CD4-positive, alpha-beta memory T cell (primary cell): ENCODE results near the gene MPRIP. TPM values are rescaled to one million over a fixed set of nuclear protein-coding genes. Genes with fewer than 3 reads are reported as not detected.

ENCODE experiments used
- CTCF ChIA-PET: fragments of 350-600 bp; sonication (Branson Sonifier 250); formaldehyde crosslinking; loops from one replicate; lab custom pipeline; 2021; ENCODE audit warnings: inconsistent platforms; ENCODE audit not compliant: partially characterized antibody; lab: Charles Lee
- POLR2A ChIA-PET: fragments of 350-600 bp; sonication (Branson Sonifier 250); formaldehyde crosslinking; loops from one replicate; lab custom pipeline; 2021; ENCODE audit not compliant: partially characterized antibody; lab: Charles Lee
- DNase-seq, 5 donors: peaks; one replicate each; pipeline versions ENCODE4 v3.0.0 to v3.0.0-alpha.2; 2020 to 2022; ENCODE audit warnings: mixed read lengths in 1 of 5
- H3K27ac ChIP-seq: one replicate; pipeline ENCODE4 v1.7.0; 2013; ENCODE audit warnings: low read depth, low read length
- H3K27me3 ChIP-seq: 2 replicates; pipeline ENCODE4 v1.7.0; 2013; ENCODE audit warnings: mild to moderate bottlenecking, low read length, moderate library complexity; ENCODE audit not compliant: insufficient read depth
- H3K36me3 ChIP-seq: 2 replicates; pipeline ENCODE4 v1.7.0; 2013; ENCODE audit warnings: mild to moderate bottlenecking, low read length, moderate library complexity; ENCODE audit not compliant: insufficient read depth
- H3K4me1 ChIP-seq: 2 replicates; pipeline ENCODE4 v1.7.0; 2013; ENCODE audit warnings: mild to moderate bottlenecking, low read length, moderate library complexity; ENCODE audit not compliant: insufficient read depth
- H3K4me3 ChIP-seq, 2 donors: one replicate each; pipeline ENCODE4 v1.7.0; 2013; ENCODE audit warnings: low read length in 2 of 2, mild to moderate bottlenecking in 1 of 2
- H3K9me3 ChIP-seq, 2 donors: one replicate each; pipeline ENCODE4 v1.7.0; 2013; ENCODE audit warnings: low read length in 2 of 2, control low read depth in 1 of 2; ENCODE audit not compliant: control insufficient read depth in 1 of 2
- H3K27ac Mint-ChIP-seq, 7 donors: one replicate each; pipeline ENCODE4 v1.8.0; 2020 to 2021; ENCODE audit warnings: mixed read lengths in 7 of 7, mild to moderate bottlenecking in 6 of 7, inconsistent platforms in 3 of 7, moderate library complexity in 3 of 7
- H3K27me3 Mint-ChIP-seq, 2 donors: one replicate each; pipeline ENCODE4 v1.8.0; 2020 to 2021; ENCODE audit warnings: mixed read lengths in 2 of 2
- H3K36me3 Mint-ChIP-seq, 2 donors: one replicate each; pipeline ENCODE4 v1.8.0; 2020 to 2021; ENCODE audit warnings: mixed read lengths in 2 of 2, inconsistent platforms in 1 of 2, mild to moderate bottlenecking in 1 of 2
- H3K4me1 Mint-ChIP-seq, 4 donors: one replicate each; pipeline ENCODE4 v1.8.0; 2020 to 2021; ENCODE audit warnings: mixed read lengths in 4 of 4, mild to moderate bottlenecking in 1 of 4
- H3K4me3 Mint-ChIP-seq, 8 donors: one replicate each; pipeline ENCODE4 v1.8.0; 2020 to 2021; ENCODE audit warnings: mixed read lengths in 8 of 8, mild to moderate bottlenecking in 7 of 8, moderate library complexity in 6 of 8, inconsistent platforms in 3 of 8
- H3K9me3 Mint-ChIP-seq, 8 donors: one replicate each; pipeline ENCODE4 v1.8.0; 2020 to 2021; ENCODE audit warnings: mixed read lengths in 8 of 8, mild to moderate bottlenecking in 5 of 8, inconsistent platforms in 3 of 8, moderate library complexity in 1 of 8
- intact Hi-C: fragments of 100-400 bp; cut with micrococcal nuclease; formaldehyde crosslinking; loops from one replicate; pipeline ENCODE4 v1.15.1; 2023
- polyA plus RNA-seq, 2 donors: library from polyadenylated mRNA; unstranded; fragments of 300-500 nt; fragmentation: Illumina TruSeq; gene quantifications; one replicate each; pipeline ENCODE4 v1.2.3, GENCODE V29; 2021
- total RNA-seq, 2 experiments: library from RNA; stranded (reverse); gene quantifications; one replicate each; pipeline ENCODE4 v1.2.3, GENCODE V29; 2021

MPRIP gene
- total and polyA plus RNA-seq, 4 experiments from 2014 or later: 48.4 to 255 (median 152) TPM

DNA sequence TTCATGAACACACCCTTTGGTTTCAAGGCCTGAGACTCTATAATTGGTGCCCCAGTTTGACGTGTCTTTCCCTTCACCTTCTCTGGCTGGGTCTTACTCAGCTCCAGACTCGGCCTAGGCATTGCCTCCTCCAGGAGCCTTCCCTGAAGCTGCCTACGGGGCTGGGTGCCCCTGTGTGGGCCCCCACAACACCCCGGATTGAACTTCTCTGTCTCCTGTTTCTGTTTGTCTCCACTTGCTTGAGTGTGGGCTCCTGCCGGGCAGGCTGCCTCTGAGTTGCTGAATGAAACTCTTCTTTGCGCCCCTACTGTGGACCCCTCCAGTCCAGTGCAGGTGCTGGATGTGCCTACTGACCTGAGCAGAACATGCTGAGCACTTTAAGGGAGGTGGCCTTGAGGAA is 2.3 kb upstream of the MPRIP start:
- no peak for DNase-seq
- H3K27ac ChIP-seq: no peak overlapping the region
- CTCF ChIA-PET: no interaction called here
- H3K9me3 ChIP-seq: no peaks in the 10 kb centered on the region
- intact Hi-C loops: loop anchor here (5.0 kb wide), 1 partner anchor 77 kb away; no protein-coding TSS in a partner anchor
- no peaks in the 10 kb centered on the region for H3K36me3 ChIP-seq
- H3K4me1 ChIP-seq: peaks cover 24% of the 10 kb centered on the region
- POLR2A ChIA-PET: no interaction called here
- H3K9me3 Mint-ChIP-seq: no peaks in the 10 kb centered on the region
- no peaks in the 10 kb centered on the region for H3K27me3 ChIP-seq
- H3K4me3 ChIP-seq: no peak overlapping the region
- peaks cover 0 to 5% of the 10 kb centered on the region in 2 donors for H3K36me3 Mint-ChIP-seq
- H3K27ac Mint-ChIP-seq: peak overlapping the region in 1 of 7 donors; percentile 59
- H3K27me3 Mint-ChIP-seq: no peaks in the 10 kb centered on the region
- peaks cover 23 to 29% (median 26%) of the 10 kb centered on the region in 4 donors for H3K4me1 Mint-ChIP-seq
- peak overlapping the region in 1 of 8 donors; percentile 26 for H3K4me3 Mint-ChIP-seq

DNA sequence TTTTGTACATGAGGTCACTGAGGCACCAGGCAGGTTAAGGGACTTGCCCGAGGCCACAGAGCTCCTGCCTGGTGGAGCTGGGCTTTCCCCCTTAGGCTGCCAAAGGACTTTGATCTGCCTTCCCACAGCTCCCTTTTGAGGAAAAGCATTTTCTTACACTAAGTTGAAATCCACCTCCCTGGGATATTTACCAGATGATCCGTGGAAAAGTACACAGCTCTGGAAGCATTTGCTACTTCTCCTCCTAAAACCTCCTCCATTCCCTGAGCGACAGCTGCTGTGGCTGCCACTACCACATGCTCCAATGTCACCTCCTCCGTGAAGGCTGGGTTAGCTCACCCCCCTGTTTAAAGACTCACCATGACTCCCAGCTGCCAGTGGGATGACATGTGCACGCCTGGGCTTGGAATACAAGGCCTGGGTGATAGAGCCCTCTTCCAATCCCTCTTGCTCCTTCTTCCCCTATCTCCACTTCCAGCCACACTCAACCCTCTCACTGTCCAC is 1.2 kb upstream of the MPRIP start:
- H3K4me3 Mint-ChIP-seq: peak overlapping the region; percentile 8 to 81 (median 58)
- peak overlapping the region in 3 of 7 donors; percentile 30 to 87 (median 74) for H3K27ac Mint-ChIP-seq
- intact Hi-C loops: loop anchor here (5.0 kb wide), 1 partner anchor 76 kb away; no protein-coding TSS in a partner anchor
- ChIA-PET CTCF (interaction anchor here (0.8 to 1.5 kb wide), 5 partner anchors 13 to 84 kb away, joined by 3 to 4 read pairs (median 3); no protein-coding TSS in a partner anchor), POLR2A (interaction anchor here (0.9 to 2.3 kb wide), 5 partner anchors 9 to 160 kb away, joined by 3 to 12 read pairs (median 3); no protein-coding TSS in a partner anchor)
- no peak overlapping the region for H3K4me3 ChIP-seq
- H3K36me3 Mint-ChIP-seq: peaks cover 0 to 6% of the 10 kb centered on the region in 2 donors
- peaks cover 31 to 41% (median 37%) of the 10 kb centered on the region in 4 donors for H3K4me1 Mint-ChIP-seq
- peaks cover 35% of the 10 kb centered on the region for H3K4me1 ChIP-seq
- H3K27me3 Mint-ChIP-seq: no peaks in the 10 kb centered on the region
- no peak overlapping the region for H3K27ac ChIP-seq
- H3K9me3 ChIP-seq: no peaks in the 10 kb centered on the region
- no peak for DNase-seq
- H3K9me3 Mint-ChIP-seq: no peaks in the 10 kb centered on the region
- H3K27me3 ChIP-seq: no peaks in the 10 kb centered on the region
- no peaks in the 10 kb centered on the region for H3K36me3 ChIP-seq

- Histone ChIP-seq H3K27me3 (no peaks in the 10 kb centered on the region), H3K36me3 (no peaks in the 10 kb centered on the region), H3K9me3 (no peaks in the 10 kb centered on the region), H3K4me3 (peak overlapping the region; percentile 65 to 78), H3K27ac (peak overlapping the region; percentile 50), H3K4me1 (peaks cover 42% of the 10 kb centered on the region)
- Mint-ChIP-seq H3K27me3 (no peaks in the 10 kb centered on the region), H3K4me1 (peaks cover 34 to 48% (median 42%) of the 10 kb centered on the region in 4 donors), H3K9me3 (no peaks in the 10 kb centered on the region), H3K27ac (peak overlapping the region in 5 of 7 donors; percentile 30 to 87 (median 60)), H3K4me3 (peak overlapping the region; percentile 53 to 81 (median 74)), H3K36me3 (peaks cover 0 to 7% of the 10 kb centered on the region in 2 donors)
- ChIA-PET POLR2A (interaction anchor here (0.9 to 2.3 kb wide), 11 partner anchors 8 to 264 kb away, joined by 3 to 12 read pairs (median 4); partner anchors contain the start of gene FLCN), CTCF (interaction anchor here (0.7 to 1.5 kb wide), 6 partner anchors 12 to 84 kb away, joined by 3 to 4 read pairs (median 3); no protein-coding TSS in a partner anchor)
- peak; percentile 94 to 97 (median 96) for DNase-seq
- intact Hi-C loops: loop anchor here (1.0 to 5.0 kb wide), 3 partner anchors 25 to 195 kb away; partner anchors contain the start of gene FLCN
These were observed 480 bp upstream of the MPRIP start for GRCh38 chr17:17041571-17042383.

DNA sequence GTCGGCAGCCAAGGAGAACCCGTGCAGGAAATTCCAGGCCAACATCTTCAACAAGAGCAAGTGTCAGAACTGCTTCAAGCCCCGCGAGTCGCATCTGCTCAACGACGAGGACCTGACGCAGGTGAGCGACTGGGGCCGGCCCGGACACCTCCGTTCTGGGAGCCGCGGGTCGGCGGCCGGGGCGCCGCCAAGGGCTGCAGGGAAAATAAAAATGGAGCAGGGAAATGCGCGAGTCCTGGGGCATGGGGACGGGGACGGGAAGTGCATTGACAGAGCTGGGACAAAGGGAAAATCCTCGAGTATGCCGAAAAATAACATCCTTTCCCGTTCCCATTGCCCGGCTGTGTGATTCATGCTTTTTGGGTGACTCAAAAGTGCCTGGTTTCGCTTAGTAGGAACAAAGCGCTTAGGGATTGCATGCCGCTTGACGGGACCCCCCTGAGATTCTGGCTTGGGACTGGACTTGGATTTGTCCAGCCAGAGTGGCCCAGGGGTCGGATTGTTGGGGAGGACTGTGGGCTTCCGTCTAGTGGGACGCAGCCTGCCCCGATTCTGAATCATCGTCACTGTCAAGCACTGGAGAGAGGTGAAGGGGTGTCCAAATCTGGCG is 699 bp downstream of the MPRIP start:
- Mint-ChIP-seq H3K4me3 (peak overlapping the region; percentile 90 to 98 (median 95)), H3K27me3 (no peaks in the 10 kb centered on the region), H3K9me3 (no peaks in the 10 kb centered on the region), H3K27ac (peak overlapping the region; percentile 83 to 95 (median 93)), H3K36me3 (peaks cover 0 to 7% of the 10 kb centered on the region in 2 donors), H3K4me1 (peaks cover 41 to 59% (median 52%) of the 10 kb centered on the region in 4 donors)
- ChIA-PET POLR2A (interaction anchor here (0.6 to 2.6 kb wide), 8 partner anchors 10 to 238 kb away, joined by 3 to 12 read pairs (median 4); partner anchors contain the start of genes COPS3 and FLCN), CTCF (interaction anchor here (1.0 to 1.5 kb wide), 2 partner anchors 26 to 627 kb away, joined by 3 to 5 read pairs; no protein-coding TSS in a partner anchor)
- no peaks in the 10 kb centered on the region for H3K36me3 ChIP-seq
- intact Hi-C loops: loop anchor here (1.0 to 5.0 kb wide), 3 partner anchors 27 to 194 kb away; partner anchors contain the start of gene FLCN
- H3K27ac ChIP-seq: peak overlapping the region; percentile 55
- H3K4me1 ChIP-seq: peaks cover 50% of the 10 kb centered on the region
- H3K9me3 ChIP-seq: no peaks in the 10 kb centered on the region
- H3K27me3 ChIP-seq: no peaks in the 10 kb centered on the region
- peak in 1 of 5 donors; percentile 12 for DNase-seq
- peak overlapping the region; percentile 32 to 77 for H3K4me3 ChIP-seq

DNA sequence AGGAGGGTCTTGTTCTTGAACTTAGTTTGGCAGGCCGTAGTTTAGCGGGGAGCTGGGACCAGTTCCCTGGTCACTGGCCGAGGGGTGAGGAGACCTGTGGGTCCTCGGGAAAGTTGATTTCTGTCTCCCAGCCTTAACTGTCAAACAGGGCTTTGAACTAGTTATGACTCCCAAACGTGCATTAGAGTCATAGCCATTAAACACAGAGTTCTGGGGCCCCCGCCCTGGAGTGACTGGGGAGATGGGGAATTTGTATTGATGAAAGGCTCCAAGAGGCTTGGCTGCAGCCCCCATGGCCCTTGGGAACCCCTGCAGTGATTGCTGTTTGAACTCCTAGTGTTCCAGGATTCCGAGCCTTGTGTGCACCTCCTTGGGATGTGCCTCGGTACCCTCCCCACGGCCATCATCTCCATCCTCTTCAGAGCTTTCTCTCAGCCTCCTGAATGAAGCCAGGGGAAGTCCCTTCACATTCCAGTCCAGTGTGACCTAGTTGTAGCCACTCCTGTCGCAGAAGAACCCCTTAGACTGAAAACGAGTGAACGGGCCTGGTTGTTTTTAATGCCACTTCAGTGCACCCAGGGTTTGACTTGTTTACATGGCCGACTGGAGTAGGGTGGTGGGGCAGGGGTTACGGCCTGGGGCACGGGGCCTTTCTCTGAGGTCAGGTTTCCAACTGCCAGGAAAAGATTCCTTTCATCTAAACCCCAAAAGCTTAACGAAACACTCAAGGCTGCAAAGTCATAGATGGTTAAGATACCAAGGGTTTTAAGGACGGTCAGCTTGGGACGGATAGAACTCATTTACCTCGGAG is 1.4 kb downstream of the MPRIP start:
- ChIA-PET POLR2A (interaction anchor here (0.6 to 2.6 kb wide), 7 partner anchors 9 to 237 kb away, joined by 3 to 8 read pairs (median 3); partner anchors contain the start of genes COPS3 and FLCN), CTCF (interaction anchor here (1.0 to 1.5 kb wide), 3 partner anchors 27 to 628 kb away, joined by 3 to 5 read pairs (median 3); no protein-coding TSS in a partner anchor)
- Histone ChIP-seq H3K4me1 (peaks cover 56% of the 10 kb centered on the region), H3K27me3 (no peaks in the 10 kb centered on the region), H3K27ac (peak overlapping the region; percentile 55), H3K9me3 (no peaks in the 10 kb centered on the region), H3K36me3 (no peaks in the 10 kb centered on the region), H3K4me3 (peak overlapping the region; percentile 32 to 77)
- Mint-ChIP-seq H3K36me3 (peaks cover 0 to 7% of the 10 kb centered on the region in 2 donors), H3K4me1 (peaks cover 46 to 66% (median 58%) of the 10 kb centered on the region in 4 donors), H3K9me3 (no peaks in the 10 kb centered on the region), H3K27me3 (no peaks in the 10 kb centered on the region), H3K27ac (peak overlapping the region; percentile 83 to 95 (median 93)), H3K4me3 (peak overlapping the region; percentile 90 to 98 (median 95))
- no peak for DNase-seq
- intact Hi-C loops: loop anchor here (2.0 to 5.0 kb wide), 2 partner anchors 74 to 193 kb away; partner anchors contain the start of gene FLCN
